OCI-LY3 (cell line): Measurements from ENCODE around the gene LAMA3.

Experiments used
- H2AFZ ChIP-seq: fragments of 200-600, 300-600 bp; shearing (Covaris generic); 2 replicates; pipeline ENCODE4 v1.6.0; 2014; ENCODE audit warnings: antibody characterized with exemption, low read depth, low read length
- H3K27ac ChIP-seq: fragments of 200-600, 300-600 bp; sonication (generic); 2 replicates; pipeline ENCODE4 v1.5.1; 2014; ENCODE audit warnings: mild to moderate bottlenecking, low read length, moderate library complexity, mixed read lengths
- H3K27me3 ChIP-seq: fragments of 200-600, 300-600 bp; sonication (generic); 2 replicates; pipeline ENCODE4 v1.6.1; 2014; ENCODE audit warnings: low read depth, low read length, mixed read lengths
- H3K36me3 ChIP-seq: fragments of 200-600, 300-600 bp; sonication (generic); replicated peaks from 2 replicates; pipeline ENCODE3; 2014; ENCODE audit warnings: low read depth, low read length, mixed read lengths
- H3K4me1 ChIP-seq: fragments of 300-600, 200-600 bp; sonication (generic); 2 replicates; pipeline ENCODE4 v1.6.1; 2014; ENCODE audit warnings: low read length, mixed read lengths
- H3K4me2 ChIP-seq: fragments of 200-600, 300-600 bp; sonication (generic); 2 replicates; pipeline ENCODE4 v1.6.1; 2014; ENCODE audit warnings: low read length, mixed read lengths
- H3K4me3 ChIP-seq: fragments of 300-600, 200-600 bp; sonication (generic); 2 replicates; pipeline ENCODE4 v1.5.1; 2014; ENCODE audit warnings: antibody characterized with exemption, mild to moderate bottlenecking, low read length, moderate library complexity
- H3K79me2 ChIP-seq: fragments of 300-600, 200-600 bp; shearing (Covaris generic); 2 replicates; pipeline ENCODE4 v1.6.1; 2014; ENCODE audit warnings: mild to moderate bottlenecking, low read length, mixed read lengths
- H3K9ac ChIP-seq: fragments of 300-600, 200-600 bp; shearing (Covaris generic); 2 replicates; pipeline ENCODE4 v1.6.0; 2014; ENCODE audit warnings: mild to moderate bottlenecking, low read length, moderate library complexity
- H3K9me3 ChIP-seq: fragments of 200-600, 300-600 bp; shearing (Covaris generic); 2 replicates; pipeline ENCODE4 v1.6.1; 2014; ENCODE audit warnings: low read length, mixed read lengths; ENCODE audit not compliant: insufficient read depth
- H4K20me1 ChIP-seq: fragments of 200-600, 300-600 bp; sonication (generic); 2 replicates; pipeline ENCODE4 v1.6.1; 2016; ENCODE audit warnings: low read length, mixed read lengths; ENCODE audit not compliant: insufficient read depth
- EZH2phosphoT487 ChIP-seq: fragments of 200-600 bp; shearing (Covaris generic); IDR thresholded peaks from 2 replicates; pipeline ENCODE4 v1.6.1; 2018; ENCODE audit warnings: antibody characterized with exemption, mixed run types, low read depth
- TF ChIP-seq, protein P1 (sequence below): fragments of 200-600, 300-600 bp; sonication (generic); IDR thresholded peaks from 2 replicates; pipeline ENCODE4 v1.5.1; 2014; ENCODE audit warnings: antibody characterized with exemption, low read length, low read depth

The LAMA3 gene

DNA sequence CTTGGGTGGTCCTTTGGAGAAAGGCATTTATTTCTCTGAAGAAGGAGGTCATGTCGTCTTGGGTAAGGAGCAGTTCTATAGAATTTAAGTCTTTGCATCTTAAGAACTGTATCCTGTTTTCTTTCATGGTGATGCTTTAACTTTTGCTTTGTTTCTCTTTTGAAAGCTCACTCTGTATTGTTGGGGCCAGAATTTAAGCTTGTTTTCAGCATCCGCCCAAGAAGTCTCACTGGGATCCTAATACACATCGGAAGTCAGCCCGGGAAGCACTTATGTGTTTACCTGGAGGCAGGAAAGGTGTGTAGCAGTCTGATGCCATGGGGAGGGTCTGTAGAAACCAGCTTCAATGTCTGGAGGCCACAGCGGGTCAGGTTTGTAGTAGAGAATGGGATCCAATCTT, 260.6 kb downstream of the LAMA3 start:
- Histone ChIP-seq H3K4me3 (no peak overlapping the region), H3K27ac (no peak overlapping the region), H3K79me2 (no peaks in the 10 kb centered on the region), H2AFZ (no peak overlapping the region), H3K27me3 (peaks cover 17% of the 10 kb centered on the region), H3K9me3 (no peaks in the 10 kb centered on the region), H3K36me3 (no peaks in the 10 kb centered on the region), H4K20me1 (no peaks in the 10 kb centered on the region), H3K4me1 (peaks cover 13% of the 10 kb centered on the region), H3K4me2 (no peak overlapping the region), H3K9ac (no peak overlapping the region)
- no peak for TF ChIP-seq EZH2phosphoT487
- TF ChIP-seq, protein P1, sequence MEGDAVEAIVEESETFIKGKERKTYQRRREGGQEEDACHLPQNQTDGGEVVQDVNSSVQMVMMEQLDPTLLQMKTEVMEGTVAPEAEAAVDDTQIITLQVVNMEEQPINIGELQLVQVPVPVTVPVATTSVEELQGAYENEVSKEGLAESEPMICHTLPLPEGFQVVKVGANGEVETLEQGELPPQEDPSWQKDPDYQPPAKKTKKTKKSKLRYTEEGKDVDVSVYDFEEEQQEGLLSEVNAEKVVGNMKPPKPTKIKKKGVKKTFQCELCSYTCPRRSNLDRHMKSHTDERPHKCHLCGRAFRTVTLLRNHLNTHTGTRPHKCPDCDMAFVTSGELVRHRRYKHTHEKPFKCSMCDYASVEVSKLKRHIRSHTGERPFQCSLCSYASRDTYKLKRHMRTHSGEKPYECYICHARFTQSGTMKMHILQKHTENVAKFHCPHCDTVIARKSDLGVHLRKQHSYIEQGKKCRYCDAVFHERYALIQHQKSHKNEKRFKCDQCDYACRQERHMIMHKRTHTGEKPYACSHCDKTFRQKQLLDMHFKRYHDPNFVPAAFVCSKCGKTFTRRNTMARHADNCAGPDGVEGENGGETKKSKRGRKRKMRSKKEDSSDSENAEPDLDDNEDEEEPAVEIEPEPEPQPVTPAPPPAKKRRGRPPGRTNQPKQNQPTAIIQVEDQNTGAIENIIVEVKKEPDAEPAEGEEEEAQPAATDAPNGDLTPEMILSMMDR, result no peak

DNA sequence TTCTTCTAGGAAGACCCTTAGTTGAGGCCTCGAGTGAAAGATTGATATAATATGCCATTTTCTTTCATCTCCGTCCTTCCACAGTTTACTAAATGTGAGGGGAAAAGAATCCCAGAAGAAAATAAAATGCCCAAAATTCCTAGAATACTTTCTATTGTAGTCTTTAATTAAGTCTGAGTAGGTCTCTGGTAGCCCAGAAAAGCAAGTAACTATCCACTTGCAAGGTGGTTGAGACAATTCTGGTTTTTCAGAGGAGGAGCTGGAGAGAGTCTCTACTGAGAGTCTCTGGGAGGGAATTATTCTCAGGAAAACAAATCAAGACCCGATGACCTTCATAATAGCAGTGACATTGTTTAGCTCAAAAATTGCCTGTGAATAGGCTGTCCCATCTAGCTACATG, 261.4 kb downstream of the LAMA3 start:
- Histone ChIP-seq H3K27me3 (peaks cover 17% of the 10 kb centered on the region), H4K20me1 (no peaks in the 10 kb centered on the region), H3K27ac (no peak overlapping the region), H3K9ac (no peak overlapping the region), H3K4me3 (no peak overlapping the region), H2AFZ (no peak overlapping the region), H3K9me3 (no peaks in the 10 kb centered on the region), H3K79me2 (no peaks in the 10 kb centered on the region), H3K36me3 (no peaks in the 10 kb centered on the region), H3K4me1 (peaks cover 8% of the 10 kb centered on the region), H3K4me2 (no peak overlapping the region)
- no peak for TF ChIP-seq EZH2phosphoT487
- TF ChIP-seq, protein P1, result no peak

DNA sequence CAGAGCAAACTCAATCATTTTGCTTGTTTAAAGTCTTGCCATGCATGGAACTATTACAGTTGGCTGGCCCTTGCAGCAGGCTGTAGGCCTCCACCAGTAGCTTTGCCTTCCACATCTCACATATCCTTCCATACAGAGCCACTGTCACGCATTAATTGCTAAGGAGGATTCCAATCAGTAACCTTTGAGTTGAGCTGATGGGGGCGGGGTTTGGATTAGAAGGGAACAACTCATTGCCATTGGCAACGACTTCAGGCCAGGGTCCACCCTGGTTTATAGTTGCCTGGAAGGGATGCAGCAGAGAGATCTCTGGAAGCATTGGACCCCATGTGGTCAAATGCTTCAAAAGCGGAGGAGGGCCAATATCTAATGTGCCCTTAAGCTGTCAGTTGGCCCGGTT, 262.0 kb downstream of the LAMA3 start:
- Histone ChIP-seq H3K9me3 (no peaks in the 10 kb centered on the region), H3K79me2 (no peaks in the 10 kb centered on the region), H3K36me3 (no peaks in the 10 kb centered on the region), H3K4me3 (no peak overlapping the region), H3K27ac (no peak overlapping the region), H2AFZ (no peak overlapping the region), H3K9ac (no peak overlapping the region), H3K4me1 (peaks cover 2% of the 10 kb centered on the region), H3K4me2 (no peak overlapping the region), H4K20me1 (no peaks in the 10 kb centered on the region), H3K27me3 (peaks cover 17% of the 10 kb centered on the region)
- TF ChIP-seq, protein P1, result no peak
- no peak for TF ChIP-seq EZH2phosphoT487

DNA sequence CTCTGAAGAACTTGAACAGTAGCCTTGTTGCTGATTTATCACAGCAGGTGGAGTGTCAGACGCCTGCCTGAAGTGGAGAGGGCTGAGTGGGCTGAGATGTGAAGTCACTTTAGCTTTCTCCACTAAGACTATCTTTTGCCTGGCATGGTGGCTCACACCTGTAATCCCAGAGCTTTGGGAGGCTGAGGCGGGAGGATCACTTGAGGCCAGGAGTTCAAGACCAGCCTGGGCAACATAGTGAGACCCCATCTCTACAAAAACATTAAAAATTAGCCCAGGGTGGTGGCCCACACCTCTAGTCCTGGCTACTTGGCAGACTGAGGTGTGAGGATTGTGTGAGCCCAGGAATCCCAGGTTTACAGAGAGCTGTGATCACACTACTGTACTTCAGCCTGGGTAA, 264.7 kb downstream of the LAMA3 start:
- Histone ChIP-seq H3K36me3 (no peaks in the 10 kb centered on the region), H2AFZ (no peak overlapping the region), H3K27ac (no peak overlapping the region), H4K20me1 (no peaks in the 10 kb centered on the region), H3K9me3 (no peaks in the 10 kb centered on the region), H3K79me2 (no peaks in the 10 kb centered on the region), H3K4me1 (peaks cover 2% of the 10 kb centered on the region; the same call in 1 of the 2 replicates), H3K4me3 (no peak overlapping the region), H3K4me2 (no peak overlapping the region), H3K9ac (no peak overlapping the region), H3K27me3 (peaks cover 17% of the 10 kb centered on the region)
- TF ChIP-seq, protein P1, result no peak
- no peak for TF ChIP-seq EZH2phosphoT487
